OCI-LY3 (cell line): ENCODE data around the gene SCNN1A.

Source experiments
- CTCF ChIP-seq: fragments of 200-600, 300-600 bp; sonication (generic); IDR thresholded peaks from 2 replicates; pipeline ENCODE4 v1.5.1; 2014; ENCODE audit warnings: antibody characterized with exemption, low read length, low read depth
- EZH2phosphoT487 ChIP-seq: fragments of 200-600 bp; shearing (Covaris generic); IDR thresholded peaks from 2 replicates; pipeline ENCODE4 v1.6.1; 2018; ENCODE audit warnings: antibody characterized with exemption, mixed run types, low read depth

GRCh38 chr12:6363010-6363329 lies 12.4 kb downstream of the SCNN1A start:
- TF ChIP-seq EZH2phosphoT487 (no peak), CTCF (no peak)
